ENCODE results near the gene KDM1B. TPM values are rescaled to one million over a fixed set of nuclear protein-coding genes. Genes with fewer than 3 reads are reported as not detected.

KDM1B gene
- total RNA-seq, 1 experiment from 2014 or later: 13.5 TPM

GRCh38 chr6:18261877-18262276 is 106.7 kb downstream of the KDM1B start:
- Mint-ChIP-seq H3K4me3 (ENCODE audit: low read depth, unreplicated experiment) (peak overlapping the region; percentile 79), H3K27ac (ENCODE audit: unreplicated experiment) (peak overlapping the region; percentile 83), H3K27me3 (ENCODE audit: unreplicated experiment) (no peaks in the 10 kb centered on the region), H3K9me3 (ENCODE audit: low read depth, unreplicated experiment) (no peaks in the 10 kb centered on the region), H3K36me3 (ENCODE audit: insufficient read depth, unreplicated experiment) (peaks cover 57% of the 10 kb centered on the region), H3K4me1 (ENCODE audit: low read depth, unreplicated experiment) (peaks cover 38% of the 10 kb centered on the region)
- intact Hi-C loops (cut with micrococcal nuclease; ENCODE audit: unreplicated experiment): loop anchor here (5.0 to 10.0 kb wide), 2 partner anchors 107 to 125 kb away; partner anchors contain the start of genes KDM1B, RNF144B and TPMT
- no peak for TF ChIP-seq CTCF (IDR thresholded peaks at IDR 0.05; ENCODE audit: unreplicated experiment)
- BruUV-seq (replicated peaks): no TSS peak
- DNase-seq: no peak
- CTCF ChIA-PET: no interaction called here

- CTCF ChIA-PET: interaction anchor here (0.7 kb wide), 1 partner anchor 14 kb away, joined by 4 read pairs; no protein-coding TSS in a partner anchor
- no peaks in the 10 kb centered on the region for H3K27me3 Mint-ChIP-seq (ENCODE audit: unreplicated experiment)
- DNase-seq: no peak
- intact Hi-C loops (cut with micrococcal nuclease; ENCODE audit: unreplicated experiment): loop anchor here (5.0 to 10.0 kb wide), 2 partner anchors 108 to 124 kb away; partner anchors contain the start of genes KDM1B, RNF144B and TPMT
- H3K36me3 Mint-ChIP-seq (ENCODE audit: insufficient read depth, unreplicated experiment): peaks cover 52% of the 10 kb centered on the region
- H3K4me3 Mint-ChIP-seq (ENCODE audit: low read depth, unreplicated experiment): peak overlapping the region; percentile 79
- H3K4me1 Mint-ChIP-seq (ENCODE audit: low read depth, unreplicated experiment): peaks cover 38% of the 10 kb centered on the region
- peak overlapping the region; percentile 83 for H3K27ac Mint-ChIP-seq (ENCODE audit: unreplicated experiment)
- TF ChIP-seq CTCF (IDR thresholded peaks at IDR 0.05; ENCODE audit: unreplicated experiment): no peak
- no peaks in the 10 kb centered on the region for H3K9me3 Mint-ChIP-seq (ENCODE audit: low read depth, unreplicated experiment)
- BruUV-seq (replicated peaks): TSS peak; percentile 76
Measured at GRCh38 chr6:18262702-18263417, 107.6 kb downstream of the KDM1B start.

- Mint-ChIP-seq H3K9me3 (ENCODE audit: low read depth, unreplicated experiment) (no peaks in the 10 kb centered on the region), H3K27me3 (ENCODE audit: unreplicated experiment) (no peaks in the 10 kb centered on the region), H3K4me1 (ENCODE audit: low read depth, unreplicated experiment) (peaks cover 38% of the 10 kb centered on the region), H3K27ac (ENCODE audit: unreplicated experiment) (peak overlapping the region; percentile 66), H3K4me3 (ENCODE audit: low read depth, unreplicated experiment) (peak overlapping the region; percentile 79), H3K36me3 (ENCODE audit: insufficient read depth, unreplicated experiment) (peaks cover 52% of the 10 kb centered on the region)
- no peak for TF ChIP-seq CTCF (IDR thresholded peaks at IDR 0.05; ENCODE audit: unreplicated experiment)
- no TSS peak for BruUV-seq (replicated peaks)
- no peak for DNase-seq
- CTCF ChIA-PET: interaction anchor here (0.6 kb wide), 1 partner anchor 25 kb away, joined by 4 read pairs; no protein-coding TSS in a partner anchor
- intact Hi-C loops (cut with micrococcal nuclease; ENCODE audit: unreplicated experiment): loop anchor here (5.0 to 10.0 kb wide), 2 partner anchors 109 to 124 kb away; partner anchors contain the start of genes KDM1B, RNF144B and TPMT
Measured at GRCh38 chr6:18263418-18264218, 108.4 kb downstream of the KDM1B start.

GRCh38 chr6:18264219-18264922 is 109.1 kb downstream of the KDM1B start, which contains the start of gene DEK:
TSS of gene DEK (minus strand) at chr6:18264530. CDS start at chr6:18263987, 543 bp downstream.
- no TSS peak for BruUV-seq (replicated peaks)
- CTCF ChIA-PET: interaction anchor here (0.6 kb wide), 1 partner anchor 26 kb away, joined by 4 read pairs; no protein-coding TSS in a partner anchor
- no peaks in the 10 kb centered on the region for H3K27me3 Mint-ChIP-seq (ENCODE audit: unreplicated experiment)
- peak; percentile 72 for DNase-seq
- peaks cover 52% of the 10 kb centered on the region for H3K36me3 Mint-ChIP-seq (ENCODE audit: insufficient read depth, unreplicated experiment)
- peaks cover 38% of the 10 kb centered on the region for H3K4me1 Mint-ChIP-seq (ENCODE audit: low read depth, unreplicated experiment)
- TF ChIP-seq CTCF (IDR thresholded peaks at IDR 0.05; ENCODE audit: unreplicated experiment): no peak
- H3K4me3 Mint-ChIP-seq (ENCODE audit: low read depth, unreplicated experiment): peak within 1 kb of the TSS; percentile 79
- peak within 1 kb of the TSS; percentile 68 for H3K27ac Mint-ChIP-seq (ENCODE audit: unreplicated experiment)
- intact Hi-C loops (cut with micrococcal nuclease; ENCODE audit: unreplicated experiment): loop anchor here (5.0 to 10.0 kb wide), 2 partner anchors 110 to 123 kb away; partner anchors contain the start of genes KDM1B, RNF144B and TPMT
- no peaks in the 10 kb centered on the region for H3K9me3 Mint-ChIP-seq (ENCODE audit: low read depth, unreplicated experiment)

Data from Calu3 (cell line).